DND-41 (cell line): ENCODE data around the gene FAM120C.

Experiments used
- EZH2 ChIP-seq: IDR thresholded peaks from 3 replicates; pipeline ENCODE4 v1.6.1; 2012; ENCODE audit warnings: borderline replicate concordance, low read depth, mild to moderate bottlenecking, moderate library complexity, low read length, inconsistent platforms; ENCODE audit not compliant: severe bottlenecking
- TF ChIP-seq, protein P1 (sequence below): IDR thresholded peaks from 2 replicates; pipeline ENCODE4 v1.5.1; 2012; ENCODE audit warnings: borderline replicate concordance, low read length, moderate library complexity, mild to moderate bottlenecking; ENCODE audit not compliant: poor library complexity, severe bottlenecking; ENCODE audit errors: extremely low read depth

DNA sequence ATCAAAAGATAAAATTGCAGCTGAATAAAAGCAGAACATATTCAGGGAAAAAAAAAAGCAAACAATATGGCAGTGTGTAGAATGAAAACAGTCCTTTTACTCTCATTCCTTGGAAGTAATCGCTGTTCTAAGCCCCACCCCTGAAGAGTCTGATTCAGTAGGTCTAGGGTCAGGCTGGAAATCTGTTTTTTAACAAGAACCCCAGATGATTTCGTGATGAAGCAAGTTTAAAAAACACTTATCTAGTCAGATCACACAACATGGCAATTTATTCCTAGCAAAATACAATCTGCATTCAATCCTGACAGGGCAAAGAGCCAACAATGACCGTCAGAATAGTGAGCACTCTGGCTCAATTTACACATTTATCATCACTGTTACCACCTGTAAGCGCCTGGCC, 16.1 kb downstream of the FAM120C start:
- TF ChIP-seq, protein P1, sequence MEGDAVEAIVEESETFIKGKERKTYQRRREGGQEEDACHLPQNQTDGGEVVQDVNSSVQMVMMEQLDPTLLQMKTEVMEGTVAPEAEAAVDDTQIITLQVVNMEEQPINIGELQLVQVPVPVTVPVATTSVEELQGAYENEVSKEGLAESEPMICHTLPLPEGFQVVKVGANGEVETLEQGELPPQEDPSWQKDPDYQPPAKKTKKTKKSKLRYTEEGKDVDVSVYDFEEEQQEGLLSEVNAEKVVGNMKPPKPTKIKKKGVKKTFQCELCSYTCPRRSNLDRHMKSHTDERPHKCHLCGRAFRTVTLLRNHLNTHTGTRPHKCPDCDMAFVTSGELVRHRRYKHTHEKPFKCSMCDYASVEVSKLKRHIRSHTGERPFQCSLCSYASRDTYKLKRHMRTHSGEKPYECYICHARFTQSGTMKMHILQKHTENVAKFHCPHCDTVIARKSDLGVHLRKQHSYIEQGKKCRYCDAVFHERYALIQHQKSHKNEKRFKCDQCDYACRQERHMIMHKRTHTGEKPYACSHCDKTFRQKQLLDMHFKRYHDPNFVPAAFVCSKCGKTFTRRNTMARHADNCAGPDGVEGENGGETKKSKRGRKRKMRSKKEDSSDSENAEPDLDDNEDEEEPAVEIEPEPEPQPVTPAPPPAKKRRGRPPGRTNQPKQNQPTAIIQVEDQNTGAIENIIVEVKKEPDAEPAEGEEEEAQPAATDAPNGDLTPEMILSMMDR, result no peak
- TF ChIP-seq EZH2, result no peak
